ENCODE measurements around the gene MSH2. TPM values are rescaled to one million over a fixed set of nuclear protein-coding genes. Genes with fewer than 3 reads are reported as not detected.
A peak's percentile ranks its signal among the peaks of the same experiment; 100 is the strongest.

Gene MSH2
- total RNA-seq, 2 donors from 2014 or later, result 126 to 135 TPM

DNA sequence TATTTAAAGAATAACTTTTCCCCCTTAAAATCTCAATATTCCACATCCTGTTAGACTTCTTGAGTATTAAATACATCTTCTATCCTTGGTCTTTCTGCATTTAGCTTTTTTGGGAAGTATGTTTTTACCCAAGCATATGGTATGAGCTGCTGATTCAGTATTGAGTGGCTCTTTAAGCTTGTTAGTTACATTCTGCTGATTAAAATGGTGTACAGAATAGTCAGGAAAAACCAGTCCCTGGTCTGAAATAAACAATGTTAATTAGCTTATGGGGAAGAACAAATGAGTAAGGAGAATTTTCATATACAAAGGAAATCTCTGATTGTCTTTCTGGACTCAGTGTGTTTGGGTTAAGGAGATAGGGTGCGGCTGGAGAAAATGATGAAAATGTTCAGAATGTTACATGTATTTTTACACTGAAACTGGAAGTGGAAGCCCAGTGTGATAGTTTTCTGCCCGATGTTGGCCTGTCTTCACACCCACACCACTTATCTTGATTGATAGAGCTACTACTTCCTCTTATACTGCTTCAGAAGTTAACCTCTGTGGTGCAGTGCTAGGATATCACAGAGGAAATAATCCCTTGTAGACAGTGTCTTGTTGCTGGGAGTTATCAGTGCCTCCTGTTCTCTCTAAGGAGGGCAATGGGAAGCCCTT is 84.0 kb downstream of the MSH2 start:
- H3K4me1 ChIP-seq (ENCODE audit: control insufficient read depth, insufficient read depth, low read length), result no peaks in the 10 kb centered on the region
- peaks cover 40% of the 10 kb centered on the region for H3K36me3 Mint-ChIP-seq (ENCODE audit: low read depth)
- WGBS, 2 experiments (ENCODE audit: insufficient coverage in 1 of 2, insufficient read length in 1 of 2), result 89 to 100% methylated on average over 1 to 2 of the region's 2 CpGs
- peaks cover 62% of the 10 kb centered on the region for H3K36me3 ChIP-seq (ENCODE audit: control insufficient read depth, insufficient read depth, low read length)
- H3K9me3 ChIP-seq (ENCODE audit: control insufficient read depth, low read length), result no peaks in the 10 kb centered on the region
- peaks cover 2% of the 10 kb centered on the region for H3K9me3 Mint-ChIP-seq
- H3K4me1 Mint-ChIP-seq, result peaks cover 8% of the 10 kb centered on the region
- no peak overlapping the region for H3K4me3 Mint-ChIP-seq
- no peak overlapping the region for H3K4me3 ChIP-seq (ENCODE audit: low read length)
- DNase-seq, result no peak
- H3K27me3 Mint-ChIP-seq (ENCODE audit: insufficient read depth), result no peaks in the 10 kb centered on the region
- no peaks in the 10 kb centered on the region for H3K27me3 ChIP-seq (ENCODE audit: control insufficient read depth, insufficient read depth, low read length, poor library complexity, severe bottlenecking)
- no peak overlapping the region for H3K27ac Mint-ChIP-seq
- H3K27ac ChIP-seq (ENCODE audit: low read depth, low read length), result no peak overlapping the region
- TF ChIP-seq, protein P1, sequence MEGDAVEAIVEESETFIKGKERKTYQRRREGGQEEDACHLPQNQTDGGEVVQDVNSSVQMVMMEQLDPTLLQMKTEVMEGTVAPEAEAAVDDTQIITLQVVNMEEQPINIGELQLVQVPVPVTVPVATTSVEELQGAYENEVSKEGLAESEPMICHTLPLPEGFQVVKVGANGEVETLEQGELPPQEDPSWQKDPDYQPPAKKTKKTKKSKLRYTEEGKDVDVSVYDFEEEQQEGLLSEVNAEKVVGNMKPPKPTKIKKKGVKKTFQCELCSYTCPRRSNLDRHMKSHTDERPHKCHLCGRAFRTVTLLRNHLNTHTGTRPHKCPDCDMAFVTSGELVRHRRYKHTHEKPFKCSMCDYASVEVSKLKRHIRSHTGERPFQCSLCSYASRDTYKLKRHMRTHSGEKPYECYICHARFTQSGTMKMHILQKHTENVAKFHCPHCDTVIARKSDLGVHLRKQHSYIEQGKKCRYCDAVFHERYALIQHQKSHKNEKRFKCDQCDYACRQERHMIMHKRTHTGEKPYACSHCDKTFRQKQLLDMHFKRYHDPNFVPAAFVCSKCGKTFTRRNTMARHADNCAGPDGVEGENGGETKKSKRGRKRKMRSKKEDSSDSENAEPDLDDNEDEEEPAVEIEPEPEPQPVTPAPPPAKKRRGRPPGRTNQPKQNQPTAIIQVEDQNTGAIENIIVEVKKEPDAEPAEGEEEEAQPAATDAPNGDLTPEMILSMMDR (conservative IDR thresholded peaks at IDR 0.05), result no peak
- H3K9ac ChIP-seq (ENCODE audit: extremely low read depth, low read length, poor library complexity, severe bottlenecking), result no peak overlapping the region

DNA sequence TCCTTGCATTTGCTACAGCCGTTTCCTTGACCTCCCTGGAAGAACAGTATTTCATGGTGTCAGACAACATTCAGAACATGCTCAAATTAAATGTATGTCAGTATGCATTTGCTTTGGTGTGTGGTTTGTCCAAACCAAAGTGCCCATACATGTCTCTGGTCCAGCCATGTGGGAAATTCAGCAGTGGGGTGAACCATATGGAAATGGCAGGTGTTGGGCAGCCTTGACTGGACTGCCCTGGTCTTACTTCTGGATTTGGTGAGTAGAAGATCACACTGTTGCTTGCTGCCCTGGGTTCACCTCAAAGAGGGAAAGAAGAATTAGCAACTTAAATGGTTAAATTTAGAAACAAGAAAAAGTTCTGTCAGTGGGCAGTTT is 84.5 kb downstream of the MSH2 start:
- H3K27me3 ChIP-seq (ENCODE audit: control insufficient read depth, insufficient read depth, low read length, poor library complexity, severe bottlenecking), result no peaks in the 10 kb centered on the region
- TF ChIP-seq, protein P1 (conservative IDR thresholded peaks at IDR 0.05), result no peak
- no peaks in the 10 kb centered on the region for H3K27me3 Mint-ChIP-seq (ENCODE audit: insufficient read depth)
- H3K9ac ChIP-seq (ENCODE audit: extremely low read depth, low read length, poor library complexity, severe bottlenecking), result no peak overlapping the region
- H3K4me3 Mint-ChIP-seq, result no peak overlapping the region
- H3K4me1 ChIP-seq (ENCODE audit: control insufficient read depth, insufficient read depth, low read length), result no peaks in the 10 kb centered on the region
- peaks cover 57% of the 10 kb centered on the region for H3K36me3 ChIP-seq (ENCODE audit: control insufficient read depth, insufficient read depth, low read length)
- no peak overlapping the region for H3K27ac ChIP-seq (ENCODE audit: low read depth, low read length)
- peaks cover 2% of the 10 kb centered on the region for H3K9me3 Mint-ChIP-seq
- peaks cover 8% of the 10 kb centered on the region for H3K4me1 Mint-ChIP-seq
- H3K36me3 Mint-ChIP-seq (ENCODE audit: low read depth), result peaks cover 35% of the 10 kb centered on the region
- WGBS, 2 experiments (ENCODE audit: insufficient coverage in 1 of 2, insufficient read length in 1 of 2), result 89% methylated on average over 1 of the region's 1 CpG; no CpG with 5 or more reads in 1 of the 2 experiments
- no peak overlapping the region for H3K27ac Mint-ChIP-seq
- no peak overlapping the region for H3K4me3 ChIP-seq (ENCODE audit: low read length)
- DNase-seq, result no peak
- no peaks in the 10 kb centered on the region for H3K9me3 ChIP-seq (ENCODE audit: control insufficient read depth, low read length)

DNA sequence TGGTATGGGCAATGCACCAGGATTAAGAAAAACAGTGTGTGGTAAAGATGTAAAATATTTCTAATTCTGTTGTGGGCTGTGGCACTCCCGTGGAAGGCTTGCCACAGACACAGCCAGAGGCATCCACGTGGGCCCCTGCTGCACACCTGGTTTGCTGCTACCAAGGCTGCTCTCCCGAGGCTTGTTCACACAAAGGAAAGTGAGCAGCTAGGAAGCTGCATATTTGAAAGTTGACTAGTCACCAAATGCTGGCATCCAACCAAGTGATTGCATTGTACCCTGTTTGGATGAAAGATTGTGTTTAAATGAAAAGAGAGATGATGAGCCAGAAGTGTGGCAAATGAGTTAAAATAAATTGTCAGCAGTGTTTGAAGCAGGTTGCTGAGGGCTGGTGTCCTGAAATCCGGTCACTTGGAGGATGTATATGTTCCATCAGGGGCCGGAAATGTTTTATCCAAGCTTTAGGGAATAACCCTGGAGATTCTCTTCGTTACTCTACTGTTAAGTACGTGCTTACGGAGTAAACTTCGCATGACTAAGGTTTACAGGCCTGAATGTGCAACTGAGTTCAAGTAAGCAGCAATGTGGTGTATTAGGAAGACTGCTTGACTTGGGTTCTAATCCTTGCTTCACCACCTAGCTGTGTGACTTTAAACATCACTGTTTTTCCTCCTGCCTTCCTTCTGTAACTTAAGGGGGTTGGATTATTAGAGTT is 86.1 kb downstream of the MSH2 start:
- no peak overlapping the region for H3K9ac ChIP-seq (ENCODE audit: extremely low read depth, low read length, poor library complexity, severe bottlenecking)
- Mint-ChIP-seq H3K9me3 (peaks cover 2% of the 10 kb centered on the region), H3K27me3 (ENCODE audit: insufficient read depth) (no peaks in the 10 kb centered on the region), H3K4me1 (peaks cover 8% of the 10 kb centered on the region), H3K4me3 (no peak overlapping the region), H3K36me3 (ENCODE audit: low read depth) (peaks cover 25% of the 10 kb centered on the region), H3K27ac (peak overlapping the region; percentile 16)
- 89 to 91% methylated on average over 8 to 9 of the region's 9 CpGs for WGBS, 2 experiments (ENCODE audit: insufficient coverage in 1 of 2, insufficient read length in 1 of 2)
- TF ChIP-seq, protein P1 (conservative IDR thresholded peaks at IDR 0.05), result no peak
- no peaks in the 10 kb centered on the region for H3K9me3 ChIP-seq (ENCODE audit: control insufficient read depth, low read length)
- peaks cover 41% of the 10 kb centered on the region for H3K36me3 ChIP-seq (ENCODE audit: control insufficient read depth, insufficient read depth, low read length)
- no peak overlapping the region for H3K27ac ChIP-seq (ENCODE audit: low read depth, low read length)
- no peak for DNase-seq
- no peaks in the 10 kb centered on the region for H3K4me1 ChIP-seq (ENCODE audit: control insufficient read depth, insufficient read depth, low read length)
- no peak overlapping the region for H3K4me3 ChIP-seq (ENCODE audit: low read length)
- H3K27me3 ChIP-seq (ENCODE audit: control insufficient read depth, insufficient read depth, low read length, poor library complexity, severe bottlenecking), result no peaks in the 10 kb centered on the region
